NCI-H2029 (cell line): ENCODE results near the gene PLEKHD1.
"Not testable (repeated sequence)": the region's sequence is repeated elsewhere in the genome, so short reads cannot be mapped to it uniquely, and the experiment has no call there.

ENCODE experiments used
- DNase-seq: peaks from one replicate; lab custom pipeline; 2025; lab: John Stamatoyannopoulos, UW

PLEKHD1 gene

GRCh38 chr14:69484444-69485314 lies at the start of gene PLEKHD1:
Gene PLEKHD1, plus strand, starts transcription at chr14:69484728. Its CDS starts 238 bp downstream, at chr14:69484966.
- DNase-seq, result no peak

DNA sequence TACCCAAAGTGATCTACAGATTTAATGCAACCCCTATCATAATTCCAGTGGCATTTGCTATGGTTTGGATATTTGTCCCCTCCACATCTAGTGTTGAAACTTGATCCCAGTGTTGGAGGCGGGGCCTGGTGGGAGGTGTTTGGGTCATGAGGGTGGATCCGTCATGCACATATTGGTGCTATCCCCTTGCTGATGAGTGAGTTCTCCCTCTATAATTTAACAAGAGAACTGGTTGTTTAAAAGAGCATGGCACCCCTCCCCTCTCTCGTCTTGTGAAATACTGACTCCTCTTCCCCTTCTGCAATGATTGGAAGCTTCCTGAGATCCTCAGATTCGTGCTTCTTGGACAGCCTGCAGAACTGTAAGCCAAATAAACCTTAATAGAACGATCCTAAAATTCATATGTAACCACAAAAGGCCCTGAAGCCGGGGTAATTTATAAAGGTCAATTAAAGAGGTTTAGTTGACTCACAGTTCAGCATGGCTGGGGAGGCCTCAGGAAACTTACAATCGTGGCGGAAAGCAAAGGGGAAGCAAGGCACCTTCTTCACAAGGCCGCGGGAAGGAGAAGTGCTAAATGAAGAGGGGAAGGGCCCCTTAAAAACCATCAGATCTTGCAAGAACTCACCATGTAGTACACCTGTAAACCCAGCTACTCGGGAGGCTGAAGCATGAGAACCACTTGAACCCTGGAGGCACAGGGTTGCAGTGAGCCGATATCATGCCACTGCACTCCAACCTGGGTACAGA lies 44.8 kb upstream of the PLEKHD1 start:
- DNase-seq, result no peak

GRCh38 chr14:69441948-69442347 lies 42.6 kb upstream of the PLEKHD1 start:
- no peak for DNase-seq

GRCh38 chr14:69443296-69443805 lies 41.2 kb upstream of the PLEKHD1 start:
- no peak for DNase-seq

GRCh38 chr14:69449216-69449615 lies 35.3 kb upstream of the PLEKHD1 start:
- DNase-seq, result no peak

GRCh38 chr14:69451941-69452340 lies 32.6 kb upstream of the PLEKHD1 start:
- DNase-seq, result no peak

- no peak for DNase-seq
These were observed 26.2 kb upstream of the PLEKHD1 start for GRCh38 chr14:69458350-69458749.

DNA sequence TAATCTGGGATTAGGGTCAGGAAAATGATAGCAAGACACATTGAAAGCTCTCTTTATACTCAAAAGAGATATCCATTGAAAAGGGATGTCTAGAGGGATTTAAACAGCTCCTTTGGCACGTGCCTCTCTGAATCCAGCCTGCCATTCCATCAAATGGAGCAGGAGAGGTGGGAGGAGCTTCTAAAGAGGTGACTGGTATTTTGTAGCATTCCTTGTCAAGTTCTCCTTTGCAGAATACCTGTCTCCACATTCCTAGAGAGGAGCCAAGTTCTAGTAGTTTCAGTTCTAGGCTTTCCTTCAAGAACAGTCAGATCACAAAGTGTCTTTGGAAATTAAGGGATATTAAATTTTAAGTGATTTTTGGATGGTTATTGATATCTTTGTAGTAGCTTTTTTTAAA lies 25.4 kb upstream of the PLEKHD1 start:
- no peak for DNase-seq

- DNase-seq, result peak; percentile 20
These were observed 24.3 kb upstream of the PLEKHD1 start for GRCh38 chr14:69460093-69460701.

GRCh38 chr14:69464379-69464778 lies 20.1 kb upstream of the PLEKHD1 start:
- no peak for DNase-seq

- no peak for DNase-seq
These were observed 19.7 kb upstream of the PLEKHD1 start for GRCh38 chr14:69464829-69465228.

GRCh38 chr14:69468949-69469348 lies 15.6 kb upstream of the PLEKHD1 start:
- DNase-seq, result no peak

- no peak for DNase-seq
These were observed 13.1 kb upstream of the PLEKHD1 start for GRCh38 chr14:69471436-69471835.

DNA sequence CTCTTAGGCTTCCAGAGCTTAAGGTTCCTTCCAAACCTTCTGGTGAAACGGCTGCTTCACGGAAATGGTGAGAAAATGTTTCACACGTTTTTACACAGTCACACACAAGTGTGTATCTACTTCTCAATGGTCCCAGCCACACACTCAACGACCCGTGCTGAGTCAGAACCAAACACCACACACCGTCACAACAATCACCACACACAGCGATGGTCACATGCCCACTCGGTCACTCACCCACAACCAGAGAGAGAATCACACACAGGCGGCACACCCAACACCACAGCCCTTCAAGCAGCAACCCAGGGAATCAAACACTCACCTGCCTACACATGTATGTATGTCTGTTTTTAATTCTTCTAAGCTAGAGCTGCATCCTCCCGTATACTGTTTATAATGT lies 12.6 kb upstream of the PLEKHD1 start:
- DNase-seq, result no peak

GRCh38 chr14:69473260-69473659 lies 11.3 kb upstream of the PLEKHD1 start:
- DNase-seq, result no peak

DNA sequence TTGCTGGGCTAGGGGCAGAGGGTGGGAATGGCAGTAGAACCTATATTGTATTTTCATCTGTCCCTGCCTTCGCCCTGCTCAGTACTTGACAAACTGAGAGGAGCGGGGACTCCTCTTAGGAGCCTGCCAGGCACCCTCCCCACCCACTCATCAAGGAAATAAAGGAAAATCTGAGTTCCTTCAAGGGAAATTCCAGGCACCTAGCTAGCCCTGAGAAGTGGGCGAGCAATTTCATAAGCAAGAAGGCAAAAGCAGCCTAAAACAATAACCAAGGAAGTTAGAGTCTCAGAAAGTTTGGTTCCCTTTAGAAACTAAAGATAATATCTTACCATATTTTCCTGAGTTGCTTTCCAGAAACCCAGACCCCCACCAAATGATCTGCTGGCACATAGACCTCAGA lies 10.6 kb upstream of the PLEKHD1 start:
- no peak for DNase-seq

- DNase-seq, result no peak
These were observed 9.2 kb upstream of the PLEKHD1 start for GRCh38 chr14:69475194-69475818.

DNA sequence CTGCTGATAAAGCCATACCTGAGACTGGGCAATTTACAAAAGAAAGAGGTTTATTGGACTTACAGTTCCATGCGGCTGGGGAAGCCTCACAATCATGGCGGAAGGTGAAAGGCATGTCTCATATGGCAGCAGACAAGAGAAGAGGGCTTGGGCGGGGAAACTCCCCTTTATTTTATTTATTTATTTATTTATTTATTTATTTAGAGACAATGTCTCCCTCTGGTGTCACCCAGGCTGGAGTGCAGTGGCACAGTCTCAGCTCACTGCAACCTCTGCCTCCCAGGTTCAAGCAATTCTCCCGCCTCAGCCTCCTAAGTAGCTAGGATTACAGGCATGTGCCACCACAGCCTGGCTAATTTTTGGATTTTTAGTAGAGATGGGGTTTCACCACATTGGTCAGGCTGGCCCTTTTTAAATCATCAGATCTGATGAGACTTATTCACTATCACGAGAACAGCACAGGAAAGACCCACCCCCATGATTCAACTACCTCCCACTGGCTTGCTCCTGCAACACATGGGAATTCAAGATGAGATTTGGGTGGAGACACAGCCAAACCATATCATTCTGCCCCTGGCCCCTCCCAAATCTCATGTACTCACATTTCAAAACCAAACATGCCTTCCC lies 7.6 kb upstream of the PLEKHD1 start:
- DNase-seq, result not testable (repeated sequence)

DNA sequence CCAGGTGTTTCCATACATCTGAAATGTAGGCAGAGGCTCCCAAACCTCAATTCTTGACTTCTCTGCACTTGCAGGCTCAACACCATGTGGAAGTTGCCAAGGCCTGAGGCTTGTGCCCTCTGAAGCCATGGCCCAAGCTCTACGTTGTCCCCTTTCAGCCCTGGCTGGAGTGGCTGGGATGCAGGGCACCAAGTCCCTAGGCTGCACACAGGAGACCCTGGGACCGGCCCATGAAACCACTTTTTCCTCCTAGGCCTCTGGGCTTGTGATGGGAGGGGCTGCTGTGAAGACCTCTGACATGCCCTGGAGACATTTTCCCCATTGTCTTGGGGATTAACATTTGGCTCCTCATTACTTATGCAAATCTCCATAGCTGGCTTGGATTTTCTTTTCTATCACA lies 6.5 kb upstream of the PLEKHD1 start:
- DNase-seq, result not testable (repeated sequence)

DNA sequence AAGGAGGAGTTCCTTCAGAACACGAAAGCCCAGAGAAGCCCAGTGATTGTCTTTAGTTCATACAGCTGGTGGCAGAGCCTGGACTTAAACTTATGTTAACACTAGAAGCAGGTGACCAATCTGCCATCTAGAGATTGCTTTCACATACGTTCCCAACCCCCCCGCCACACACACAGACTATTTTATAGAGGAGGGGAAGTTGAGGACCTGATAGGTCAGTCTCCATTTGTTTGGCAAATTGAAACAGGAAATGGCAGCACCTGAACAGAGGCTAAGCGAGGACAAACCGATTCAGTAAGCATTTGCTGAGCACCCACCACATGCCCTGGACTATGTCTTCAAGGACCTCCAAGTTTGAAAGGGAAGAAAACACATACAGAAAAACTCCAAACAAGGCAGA lies 4.8 kb upstream of the PLEKHD1 start:
- no peak for DNase-seq

DNA sequence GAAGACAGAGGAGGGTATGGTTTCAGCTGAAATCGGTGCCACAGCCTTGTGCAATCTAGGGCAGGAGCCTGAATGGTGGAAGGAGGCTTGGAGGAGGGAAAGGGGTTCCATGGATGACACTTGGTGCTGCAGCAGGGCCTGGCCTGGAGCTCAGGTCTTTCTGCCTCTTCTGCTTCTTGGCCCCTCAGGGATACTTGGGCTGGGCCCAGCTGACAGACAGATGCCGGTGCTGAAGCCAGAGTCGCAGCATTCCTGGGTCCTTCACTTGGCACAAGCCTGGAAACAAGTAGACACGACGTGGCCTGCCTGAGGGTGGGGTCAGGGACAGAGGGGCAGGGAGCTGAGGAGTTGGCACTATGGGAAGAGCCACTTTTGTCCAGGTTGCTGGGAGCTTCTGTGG lies 4.4 kb upstream of the PLEKHD1 start:
- DNase-seq, result no peak
